GM18505 (cell line): Measurements from ENCODE around the gene ENO4.
A peak's percentile ranks its signal among the peaks of the same experiment; 100 is the strongest.

Experiments used
- ATAC-seq: cut with Tn5 transposase; IDR thresholded peaks from one replicate; pipeline ENCODE4 v1.9.1; 2021; ENCODE audit not compliant: unreplicated experiment
- POLR2A ChIP-seq: IDR thresholded peaks from 4 replicates; pipeline ENCODE4 v1.6.1; 2011; ENCODE audit warnings: borderline replicate concordance; ENCODE audit not compliant: insufficient read depth, insufficient read length; ENCODE audit errors: extremely low read depth

The ENO4 gene

GRCh38 chr10:116849248-116850057, at the start of gene ENO4:
ENO4 (plus strand) TSS chr10:116849499; CDS start chr10:116849567, 68 bp downstream.
- ATAC-seq, result peak; percentile 58
- no peak for TF ChIP-seq POLR2A

GRCh38 chr10:116800286-116800929, 48.9 kb upstream of the ENO4 start:
- TF ChIP-seq POLR2A, result no peak
- ATAC-seq, result no peak

- no peak for ATAC-seq
- TF ChIP-seq POLR2A, result no peak
Observed at GRCh38 chr10:116801658-116802057, 47.6 kb upstream of the ENO4 start.

- ATAC-seq, result no peak
- no peak for TF ChIP-seq POLR2A
Observed at GRCh38 chr10:116802474-116802873, 46.8 kb upstream of the ENO4 start.

- ATAC-seq, result no peak
- no peak for TF ChIP-seq POLR2A
Observed at GRCh38 chr10:116802876-116803275, 46.4 kb upstream of the ENO4 start.

- ATAC-seq, result no peak
- TF ChIP-seq POLR2A, result no peak
Observed at GRCh38 chr10:116803451-116804249, 45.6 kb upstream of the ENO4 start.

GRCh38 chr10:116808706-116809105, 40.6 kb upstream of the ENO4 start:
- ATAC-seq, result no peak
- no peak for TF ChIP-seq POLR2A

- no peak for ATAC-seq
- TF ChIP-seq POLR2A, result no peak
Observed at GRCh38 chr10:116809483-116810119, 39.7 kb upstream of the ENO4 start.

- TF ChIP-seq POLR2A, result no peak
- no peak for ATAC-seq
Observed at GRCh38 chr10:116810120-116810500, 39.2 kb upstream of the ENO4 start.

- TF ChIP-seq POLR2A, result no peak
- no peak for ATAC-seq
Observed at GRCh38 chr10:116810895-116811294, 38.4 kb upstream of the ENO4 start.

- TF ChIP-seq POLR2A, result no peak
- ATAC-seq, result no peak
Observed at GRCh38 chr10:116811691-116812090, 37.6 kb upstream of the ENO4 start.

GRCh38 chr10:116815641-116816415, 33.5 kb upstream of the ENO4 start:
- no peak for TF ChIP-seq POLR2A
- ATAC-seq, result no peak
